CD14-positive monocyte (primary cell): ENCODE data around the gene FCSK. TPM values are rescaled to one million over a fixed set of nuclear protein-coding genes. Genes with fewer than 3 reads are reported as not detected.
A peak's percentile ranks its signal among the peaks of the same experiment; 100 is the strongest.

Experiments
- DNase-seq, 3 donors: peaks; one replicate each; pipeline ENCODE4 v3.0.0-alpha.2; 2011 to 2022
- H2AFZ ChIP-seq: 2 replicates; pipeline ENCODE4 v1.6.0; 2012; ENCODE audit warnings: mild to moderate bottlenecking, low read depth, low read length, inconsistent platforms; ENCODE audit not compliant: insufficient read depth, poor library complexity, severe bottlenecking
- H3K27ac ChIP-seq, 2 donors: 1 replicate in 1 of 2; 2 replicates in 1 of 2; pipeline ENCODE4 v1.5.1; 2012 to 2013; ENCODE audit warnings: low read length in 2 of 2, control low read depth in 1 of 2, inconsistent platforms in 1 of 2, low read depth in 1 of 2, mild to moderate bottlenecking in 1 of 2
- H3K27me3 ChIP-seq, 2 donors: one replicate each; pipeline versions ENCODE4 v1.6.0 to v1.6.1; 2011 to 2013; ENCODE audit warnings: low read length in 2 of 2; ENCODE audit not compliant: control insufficient read depth in 2 of 2, insufficient read depth in 2 of 2
- H3K36me3 ChIP-seq, 2 donors: replicated peaks in 1 of 2; 1 replicate in 1 of 2; 2 replicates in 1 of 2; pipeline versions ENCODE4 v1.5.1 to v1.6.1; 2012 to 2013; ENCODE audit warnings: low read length in 2 of 2, control low read depth in 1 of 2, inconsistent platforms in 1 of 2, mild to moderate bottlenecking in 1 of 2; ENCODE audit not compliant: insufficient read depth in 2 of 2, control insufficient read depth in 1 of 2
- H3K4me1 ChIP-seq, 2 donors: 1 replicate in 1 of 2; 2 replicates in 1 of 2; pipeline versions ENCODE4 v1.5.1 to v1.6.1; 2012 to 2013; ENCODE audit warnings: low read length in 2 of 2, control low read depth in 1 of 2, inconsistent platforms in 1 of 2, mild to moderate bottlenecking in 1 of 2, moderate library complexity in 1 of 2; ENCODE audit not compliant: insufficient read depth in 2 of 2, control insufficient read depth in 1 of 2
- H3K4me2 ChIP-seq: replicated peaks from 2 replicates; pipeline ENCODE3; 2012; ENCODE audit warnings: low read length, moderate library complexity, mild to moderate bottlenecking; ENCODE audit not compliant: poor library complexity, severe bottlenecking; ENCODE audit errors: extremely low read depth
- H3K4me3 ChIP-seq, 3 experiments: fragments of 200-600 bp in 1 of 3; sonication (generic) in 1 of 3; replicated peaks in 1 of 3; 1 replicate in 2 of 3; 2 replicates in 1 of 3; pipeline ENCODE4 v1.5.1; 2011 to 2013; ENCODE audit warnings: low read length in 3 of 3, mild to moderate bottlenecking in 3 of 3, control low read depth in 2 of 3, low read depth in 2 of 3, inconsistent platforms in 1 of 3, moderate library complexity in 1 of 3
- H3K79me2 ChIP-seq: 2 replicates; pipeline ENCODE4 v1.6.0; 2012; ENCODE audit warnings: mild to moderate bottlenecking, control low read depth, inconsistent platforms, low read length, moderate library complexity; ENCODE audit not compliant: insufficient read depth
- H3K9ac ChIP-seq: 2 replicates; pipeline ENCODE4 v1.6.0; 2017; ENCODE audit warnings: low read length, mild to moderate bottlenecking; ENCODE audit not compliant: insufficient read depth, poor library complexity, severe bottlenecking
- H3K9me3 ChIP-seq, 2 donors: replicated peaks in 1 of 2; 1 replicate in 1 of 2; 2 replicates in 1 of 2; pipeline versions ENCODE4 v1.5.1 to v1.6.1; 2012 to 2013; ENCODE audit warnings: low read length in 2 of 2, control low read depth in 1 of 2; ENCODE audit not compliant: control insufficient read depth in 1 of 2, insufficient read depth in 1 of 2
- H4K20me1 ChIP-seq: 2 replicates; pipeline ENCODE4 v1.6.0; 2012; ENCODE audit warnings: mild to moderate bottlenecking, low read length, control low read depth, moderate library complexity; ENCODE audit not compliant: insufficient read depth
- H3K27ac Mint-ChIP-seq, 7 donors: one replicate each; pipeline ENCODE4 v1.8.0; 2020; ENCODE audit warnings: mild to moderate bottlenecking in 7 of 7, mixed read lengths in 7 of 7, moderate library complexity in 6 of 7, inconsistent platforms in 2 of 7
- H3K27me3 Mint-ChIP-seq, 3 donors: one replicate each; pipeline ENCODE4 v1.8.0; 2021 to 2022; ENCODE audit warnings: low read depth in 3 of 3, mild to moderate bottlenecking in 3 of 3, mixed read lengths in 3 of 3, moderate library complexity in 3 of 3, inconsistent platforms in 1 of 3
- H3K36me3 Mint-ChIP-seq, 2 donors: one replicate each; pipeline ENCODE4 v1.8.0; 2020; ENCODE audit warnings: mixed read lengths in 2 of 2, inconsistent platforms in 1 of 2, mild to moderate bottlenecking in 1 of 2
- H3K4me1 Mint-ChIP-seq: one replicate; pipeline ENCODE4 v1.8.0; 2020; ENCODE audit warnings: mild to moderate bottlenecking, mixed read lengths
- H3K4me3 Mint-ChIP-seq, 2 donors: one replicate each; pipeline ENCODE4 v1.8.0; 2020; ENCODE audit warnings: mild to moderate bottlenecking in 2 of 2, mixed read lengths in 2 of 2, moderate library complexity in 1 of 2
- H3K9me3 Mint-ChIP-seq, 7 donors: one replicate each; pipeline ENCODE4 v1.8.0; 2020 to 2022; ENCODE audit warnings: mixed read lengths in 7 of 7, mild to moderate bottlenecking in 6 of 7, moderate library complexity in 6 of 7, inconsistent platforms in 2 of 7
- CTCF ChIP-seq: fragments of 200-600 bp; IDR thresholded peaks from one replicate; pipeline ENCODE4 v1.8.0; 2022; ENCODE audit warnings: antibody characterized with exemption, mild to moderate bottlenecking
- WGBS: methylation state at CpG from one replicate; pipeline ENCODE4 v1.1.5; 2013; ENCODE audit warnings: missing lambda C conversion rate; ENCODE audit not compliant: insufficient coverage; 5-methylcytosine and 5-hydroxymethylcytosine counted together
- intact Hi-C, 2 donors: fragments of 100-400 bp; cut with micrococcal nuclease; formaldehyde crosslinking; loops; one replicate each; pipeline versions ENCODE4 v1.15.0 to v1.15.1; 2023
- polyA plus RNA-seq, 3 donors: library from polyadenylated mRNA; depleted of rRNA in 1 of 3; unstranded in 2 of 3; stranded (reverse) in 1 of 3; fragments of 300-500 nt in 2 of 3; fragments of >200 nt in 1 of 3; fragmentation: Illumina TruSeq in 2 of 3; gene quantifications; 1 replicate in 2 of 3; 2 replicates in 1 of 3; pipeline ENCODE4 v1.2.3, GENCODE V29; 2012 to 2021

Gene FCSK
- polyA plus RNA-seq, 3 donors, result 4.2 to 19.0 (median 6.4) TPM

- intact Hi-C loops, result no loop called here
- 85% methylated on average over 11 of the region's 17 CpGs for WGBS
- Histone ChIP-seq H3K79me2 (peaks cover 34% of the 10 kb centered on the region), H2AFZ (no peak overlapping the region), H3K9me3 (no peaks in the 10 kb centered on the region), H3K27me3 (no peaks in the 10 kb centered on the region), H3K9ac (no peak overlapping the region), H3K4me3 (no peak overlapping the region), H3K27ac (no peak overlapping the region), H3K36me3 (peaks cover 4 to 6% of the 10 kb centered on the region in 2 donors), H4K20me1 (peaks cover 54% of the 10 kb centered on the region), H3K4me1 (peaks cover 9 to 29% of the 10 kb centered on the region in 2 donors), H3K4me2 (no peak overlapping the region)
- H3K4me1 Mint-ChIP-seq, result peaks cover 28% of the 10 kb centered on the region
- H3K27ac Mint-ChIP-seq, result peak overlapping the region in 2 of 7 donors; percentile 12 to 76
- DNase-seq, result no peak
- TF ChIP-seq CTCF, result no peak
- H3K9me3 Mint-ChIP-seq, result no peaks in the 10 kb centered on the region
- no peak overlapping the region for H3K4me3 Mint-ChIP-seq
- peaks cover 0 to 4% (median 1%) of the 10 kb centered on the region in 3 donors for H3K27me3 Mint-ChIP-seq
- peaks cover 25 to 46% of the 10 kb centered on the region in 2 donors for H3K36me3 Mint-ChIP-seq
Measured at GRCh38 chr16:70416748-70417616, 37.4 kb upstream of the FCSK start.

- no peak for DNase-seq
- no peak for TF ChIP-seq CTCF
- 72% methylated on average over 6 of the region's 7 CpGs for WGBS
- Mint-ChIP-seq H3K9me3 (no peaks in the 10 kb centered on the region), H3K4me3 (no peak overlapping the region), H3K27me3 (peaks cover 0 to 4% (median 0%) of the 10 kb centered on the region in 3 donors), H3K4me1 (peaks cover 35% of the 10 kb centered on the region), H3K27ac (no peak overlapping the region), H3K36me3 (peaks cover 25 to 46% of the 10 kb centered on the region in 2 donors)
- peaks cover 40% of the 10 kb centered on the region for H3K79me2 ChIP-seq
- peaks cover 51% of the 10 kb centered on the region for H4K20me1 ChIP-seq
- H2AFZ ChIP-seq, result no peak overlapping the region
- no peak overlapping the region for H3K27ac ChIP-seq
- H3K4me1 ChIP-seq, result peaks cover 15 to 36% of the 10 kb centered on the region in 2 donors
- H3K9ac ChIP-seq, result no peak overlapping the region
- no peak overlapping the region for H3K4me2 ChIP-seq
- H3K4me3 ChIP-seq, result no peak overlapping the region
- no peaks in the 10 kb centered on the region for H3K9me3 ChIP-seq
- peaks cover 0 to 3% of the 10 kb centered on the region in 2 donors for H3K36me3 ChIP-seq
- intact Hi-C loops, result no loop called here
- H3K27me3 ChIP-seq, result no peaks in the 10 kb centered on the region
Measured at GRCh38 chr16:70417661-70418060, 36.7 kb upstream of the FCSK start.
